Stomach (tissue), 4 donors: ENCODE results near the gene SLC25A51.

Experiments
- CTCF ChIP-seq, 7 experiments: fragments of 450-650 bp in 4 of 7; fragments of 200-600 bp in 3 of 7; sonication (generic) in 3 of 7; IDR thresholded peaks; one replicate each; pipeline ENCODE4 v1.5.1; 2016 to 2019; ENCODE audit warnings: antibody characterized with exemption in 7 of 7, control low read depth in 2 of 7, mild to moderate bottlenecking in 1 of 7
- POLR2A ChIP-seq, 4 donors: fragments of 450-650 bp; IDR thresholded peaks; one replicate each; pipeline ENCODE4 v1.6.1; 2016; ENCODE audit warnings: antibody characterized with exemption in 4 of 4, control low read depth in 2 of 4, mild to moderate bottlenecking in 1 of 4, moderate library complexity in 1 of 4

DNA sequence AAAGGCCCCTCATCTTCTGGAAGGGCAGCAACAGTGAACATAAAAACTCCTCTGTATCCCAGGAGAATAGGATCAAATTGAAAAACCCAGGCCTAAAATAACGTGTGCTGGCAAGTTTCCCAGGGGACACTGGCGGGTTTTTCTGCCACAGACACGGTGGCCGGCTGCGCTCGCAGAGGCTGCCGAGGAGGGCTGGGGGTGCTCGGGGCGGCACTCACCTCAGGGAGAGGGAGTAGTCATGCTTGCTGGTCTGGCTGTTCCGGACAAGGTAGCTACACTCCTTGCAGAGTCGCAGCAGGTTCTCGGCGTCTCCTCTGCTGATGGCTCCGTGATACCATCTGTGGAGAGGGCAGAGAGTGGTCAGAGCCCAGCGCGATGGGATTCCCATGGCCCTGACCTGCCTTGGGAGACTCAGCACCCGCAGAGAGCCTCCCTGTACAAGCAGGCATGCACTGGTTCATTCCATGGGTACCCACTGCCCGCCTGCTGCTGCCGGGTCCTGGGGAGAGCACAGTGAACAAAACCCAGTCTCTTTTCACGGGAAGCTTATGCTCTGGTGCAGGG is 44.6 kb upstream of the SLC25A51 start:
- TF ChIP-seq POLR2A (IDR thresholded peaks at IDR 0.05) (no peak), CTCF (IDR thresholded peaks at IDR 0.05) (no peak)
